ENCODE measurements around the gene CEND1.
"Not testable (repeated sequence)": the region's sequence is repeated elsewhere in the genome, so short reads cannot be mapped to it uniquely, and the experiment has no call there.

Gene CEND1

GRCh38 chr11:763549-764321 lies 26.2 kb downstream of the CEND1 start:
- no peak for DNase-seq (ENCODE audit: low spot score)

- no peak for DNase-seq (ENCODE audit: low spot score)
These were observed 26.8 kb downstream of the CEND1 start for GRCh38 chr11:763073-763463.

- peak; percentile 43 for DNase-seq (ENCODE audit: low spot score)
These were observed 27.3 kb downstream of the CEND1 start for GRCh38 chr11:762421-763072.

GRCh38 chr11:761526-762108 lies 28.3 kb downstream of the CEND1 start:
- no peak for DNase-seq (ENCODE audit: low spot score)

GRCh38 chr11:760236-760635 lies 29.7 kb downstream of the CEND1 start:
- DNase-seq (ENCODE audit: low spot score) = no peak

- DNase-seq (ENCODE audit: low spot score) = no peak
These were observed 40.2 kb downstream of the CEND1 start for GRCh38 chr11:749731-750130.

- no peak for DNase-seq (ENCODE audit: low spot score)
These were observed 41.9 kb downstream of the CEND1 start for GRCh38 chr11:748007-748359.

GRCh38 chr11:747158-748006 lies 42.5 kb downstream of the CEND1 start, which contains the start of gene TALDO1:
Gene TALDO1, plus strand, starts transcription at chr11:747464. Its CDS starts 18 bp downstream, at chr11:747482.
- peak; percentile 91 for DNase-seq (ENCODE audit: low spot score)

GRCh38 chr11:746289-747157 lies 43.4 kb downstream of the CEND1 start:
- no peak for DNase-seq (ENCODE audit: low spot score)

- DNase-seq (ENCODE audit: low spot score) = no peak
These were observed 44.5 kb downstream of the CEND1 start for GRCh38 chr11:745428-745827.

- no peak for DNase-seq (ENCODE audit: low spot score)
These were observed 47.2 kb downstream of the CEND1 start for GRCh38 chr11:742571-743201.

GRCh38 chr11:742156-742546 lies 47.7 kb downstream of the CEND1 start:
- DNase-seq (ENCODE audit: low spot score) = no peak

GRCh38 chr11:737899-738298 lies 52.0 kb downstream of the CEND1 start:
- DNase-seq (ENCODE audit: low spot score) = not testable (repeated sequence)

- DNase-seq (ENCODE audit: low spot score) = no peak
These were observed 52.5 kb downstream of the CEND1 start for GRCh38 chr11:737366-737765.

Measured in germinal center (tissue), 1 donor.